Measurements from ENCODE around the gene PALD1.

GRCh38 chr10:70535451-70535850 is 56.9 kb downstream of the PALD1 start:
- TF ChIP-seq CTCF (IDR thresholded peaks at IDR 0.05), result no peak
- TF ChIP-seq POLR2A (IDR thresholded peaks at IDR 0.05), result no peak

Measured in right lobe of liver (tissue), 4 donors.